HG02678 (cell line): ENCODE data around the gene PTPRF.

Source experiments
- ATAC-seq: cut with Tn5 transposase; IDR thresholded peaks from one replicate; pipeline ENCODE4 v1.9.1; 2021; ENCODE audit warnings: mild to moderate bottlenecking, moderate library complexity; ENCODE audit not compliant: unreplicated experiment

PTPRF gene

GRCh38 chr1:43573066-43573800, 42.5 kb downstream of the PTPRF start:
- ATAC-seq: no peak

- no peak for ATAC-seq
These were observed 45.8 kb downstream of the PTPRF start for GRCh38 chr1:43576521-43576920.

GRCh38 chr1:43577655-43578542, 47.2 kb downstream of the PTPRF start:
- no peak for ATAC-seq

GRCh38 chr1:43580039-43580438, 49.4 kb downstream of the PTPRF start:
- no peak for ATAC-seq

- ATAC-seq: no peak
These were observed 51.5 kb downstream of the PTPRF start for GRCh38 chr1:43582162-43582566.

GRCh38 chr1:43583058-43583457, 52.4 kb downstream of the PTPRF start:
- no peak for ATAC-seq

GRCh38 chr1:43584204-43584603, 53.5 kb downstream of the PTPRF start:
- ATAC-seq: no peak

GRCh38 chr1:43585557-43585956, 54.9 kb downstream of the PTPRF start:
- ATAC-seq: no peak

GRCh38 chr1:43586136-43586731, 55.6 kb downstream of the PTPRF start:
- no peak for ATAC-seq

GRCh38 chr1:43587001-43587400, 56.3 kb downstream of the PTPRF start:
- no peak for ATAC-seq

GRCh38 chr1:43587594-43587993, 56.9 kb downstream of the PTPRF start:
- ATAC-seq: no peak

GRCh38 chr1:43588592-43588991, 57.9 kb downstream of the PTPRF start:
- no peak for ATAC-seq

- ATAC-seq: no peak
These were observed 59.8 kb downstream of the PTPRF start for GRCh38 chr1:43590388-43590925.

- ATAC-seq: no peak
These were observed 60.5 kb downstream of the PTPRF start for GRCh38 chr1:43591181-43591580.

GRCh38 chr1:43592051-43592665, 61.5 kb downstream of the PTPRF start:
- ATAC-seq: no peak

- no peak for ATAC-seq
These were observed 62.4 kb downstream of the PTPRF start for GRCh38 chr1:43592974-43593683.

- ATAC-seq: no peak
These were observed 65.9 kb downstream of the PTPRF start for GRCh38 chr1:43596579-43596978.

- no peak for ATAC-seq
These were observed 66.3 kb downstream of the PTPRF start for GRCh38 chr1:43597028-43597427.

GRCh38 chr1:43597721-43598120, 67.0 kb downstream of the PTPRF start:
- ATAC-seq: no peak

- no peak for ATAC-seq
These were observed 67.9 kb downstream of the PTPRF start for GRCh38 chr1:43598622-43599021.
